Stimulated activated CD4-positive, alpha-beta T cell treated with anti-CD3 and anti-CD28 coated beads, Interleukin-1b, Interleukin-23, amount 100 ng/mL, for 1 hour (primary cell): ENCODE measurements around the gene PRDM8.

ENCODE experiments used
- DNase-seq, 2 donors: peaks; one replicate each; pipeline ENCODE4 v3.0.0-alpha.2; 2020; ENCODE audit warnings: low read depth in 2 of 2

PRDM8 gene

DNA sequence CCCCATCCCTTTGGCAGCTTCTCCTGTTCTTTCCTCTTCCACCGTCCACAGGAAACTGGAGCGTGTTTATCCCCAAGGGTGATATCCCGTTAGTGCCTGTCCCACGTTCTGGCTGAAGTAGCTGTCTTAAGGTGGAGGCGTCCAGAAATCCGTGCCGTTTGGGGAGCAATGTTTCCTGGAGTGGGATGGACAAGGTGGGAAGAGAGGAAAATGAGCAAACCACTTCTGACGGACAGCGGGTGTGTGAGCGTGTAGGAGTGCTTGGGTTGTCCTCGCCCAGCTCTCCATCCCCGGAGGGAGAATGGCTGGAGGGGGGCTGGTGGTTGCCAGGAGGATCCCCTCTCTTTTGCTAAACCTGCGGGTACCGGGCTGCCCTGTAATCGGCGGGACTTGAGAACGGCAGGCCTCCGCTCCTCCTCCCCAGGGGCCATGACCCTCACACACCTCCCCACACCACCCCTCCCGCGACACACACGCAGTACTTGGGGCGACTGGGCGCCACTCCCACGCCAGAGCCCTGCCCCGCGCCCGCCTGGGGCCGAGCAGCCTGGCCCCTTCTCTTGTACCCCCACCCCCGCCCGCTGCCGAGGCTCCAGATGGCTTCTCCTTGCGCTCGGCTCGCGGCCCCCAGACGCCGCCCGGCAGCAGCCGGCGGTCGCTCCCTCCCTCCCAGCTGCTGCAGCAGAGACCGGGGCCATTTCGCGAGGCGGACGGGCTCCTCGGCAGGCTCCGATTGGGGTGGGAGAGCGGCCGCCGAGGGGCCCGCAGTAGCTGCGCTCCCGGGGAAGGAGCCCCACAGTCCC, 13.9 kb upstream of the PRDM8 start:
- no peak for DNase-seq

DNA sequence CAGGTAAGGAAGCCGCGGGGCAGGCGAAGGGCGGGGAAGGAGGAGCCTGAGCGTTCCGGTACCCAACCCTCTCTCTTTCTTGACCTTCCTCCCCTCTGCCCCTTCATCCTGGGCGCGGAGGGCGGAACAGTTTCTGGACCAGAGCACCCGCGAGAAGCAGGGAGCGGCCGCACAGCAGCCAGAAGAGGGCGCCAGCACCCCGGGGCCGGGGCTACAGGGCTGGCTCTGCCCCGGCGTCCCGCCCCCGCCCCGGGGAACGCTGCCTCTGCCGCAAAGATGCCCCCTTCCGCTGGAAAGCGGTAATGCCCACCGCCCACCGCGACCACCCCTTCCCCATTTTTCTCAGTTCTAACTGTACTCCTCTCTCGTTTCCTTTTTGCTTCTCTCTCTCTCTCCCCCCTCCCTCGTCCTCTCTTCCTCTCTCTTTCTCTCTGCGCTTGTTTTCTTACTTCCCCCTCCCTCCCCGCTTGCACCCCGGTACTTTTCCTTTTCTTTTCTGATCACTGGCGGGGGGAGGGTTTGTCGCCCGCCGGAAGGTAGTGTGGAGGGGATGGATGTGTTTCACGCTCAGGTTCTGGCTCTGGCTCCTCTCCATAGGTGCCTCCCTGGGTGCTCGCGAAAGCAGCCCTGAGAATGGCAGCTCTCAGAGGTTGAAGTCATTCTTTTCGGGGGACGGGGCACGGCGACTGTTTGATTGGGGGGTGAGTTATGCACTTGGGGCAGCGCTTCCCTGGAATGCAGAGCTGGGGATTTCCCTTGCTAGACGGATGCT, 13.1 kb upstream of the PRDM8 start:
- peak; percentile 88 to 93 for DNase-seq

DNA sequence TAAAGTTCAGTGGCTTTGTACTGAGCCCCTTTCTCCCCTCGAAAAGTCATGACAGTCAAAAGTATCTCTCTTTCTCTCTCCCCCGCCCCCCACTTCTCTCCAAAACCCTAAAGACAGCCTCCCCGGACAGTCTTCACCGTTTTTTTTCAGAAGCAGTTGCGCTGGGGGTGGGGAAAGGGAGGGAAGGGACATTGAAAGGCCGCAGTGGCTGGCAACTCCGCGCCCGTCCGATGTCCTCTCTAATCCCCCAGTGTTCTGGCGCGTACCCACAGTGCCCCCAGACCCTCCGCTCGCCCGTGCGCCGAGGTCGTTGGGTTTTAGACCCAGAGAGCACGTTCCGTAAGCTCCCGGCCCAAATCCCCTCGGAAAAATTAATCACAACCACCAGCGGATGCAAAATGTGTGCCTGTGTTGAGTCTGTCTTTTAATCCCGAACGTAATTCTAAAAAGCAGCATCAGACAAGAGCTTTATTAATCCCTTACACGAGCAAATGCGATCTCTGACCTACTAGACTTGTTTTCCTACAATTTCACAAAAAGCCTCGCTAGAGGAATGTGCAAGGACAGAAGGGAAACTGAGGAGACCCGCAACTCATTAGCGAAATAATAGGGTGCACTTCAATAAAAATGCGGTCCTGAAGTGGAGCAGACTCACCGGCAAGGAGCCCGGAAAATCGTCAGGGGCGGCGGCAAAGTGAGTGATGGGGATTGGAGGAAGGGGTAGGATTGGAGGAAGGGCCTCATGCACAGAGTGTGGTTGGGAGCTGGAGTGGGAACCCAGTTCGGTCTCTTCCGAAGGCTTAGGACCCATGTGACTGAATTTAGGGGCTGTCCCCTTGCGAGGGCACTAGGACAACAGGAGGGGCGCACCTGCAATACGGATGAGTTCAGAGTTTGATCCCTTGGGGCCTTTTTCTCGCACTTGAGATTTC, 12.2 kb upstream of the PRDM8 start:
- no peak for DNase-seq

DNA sequence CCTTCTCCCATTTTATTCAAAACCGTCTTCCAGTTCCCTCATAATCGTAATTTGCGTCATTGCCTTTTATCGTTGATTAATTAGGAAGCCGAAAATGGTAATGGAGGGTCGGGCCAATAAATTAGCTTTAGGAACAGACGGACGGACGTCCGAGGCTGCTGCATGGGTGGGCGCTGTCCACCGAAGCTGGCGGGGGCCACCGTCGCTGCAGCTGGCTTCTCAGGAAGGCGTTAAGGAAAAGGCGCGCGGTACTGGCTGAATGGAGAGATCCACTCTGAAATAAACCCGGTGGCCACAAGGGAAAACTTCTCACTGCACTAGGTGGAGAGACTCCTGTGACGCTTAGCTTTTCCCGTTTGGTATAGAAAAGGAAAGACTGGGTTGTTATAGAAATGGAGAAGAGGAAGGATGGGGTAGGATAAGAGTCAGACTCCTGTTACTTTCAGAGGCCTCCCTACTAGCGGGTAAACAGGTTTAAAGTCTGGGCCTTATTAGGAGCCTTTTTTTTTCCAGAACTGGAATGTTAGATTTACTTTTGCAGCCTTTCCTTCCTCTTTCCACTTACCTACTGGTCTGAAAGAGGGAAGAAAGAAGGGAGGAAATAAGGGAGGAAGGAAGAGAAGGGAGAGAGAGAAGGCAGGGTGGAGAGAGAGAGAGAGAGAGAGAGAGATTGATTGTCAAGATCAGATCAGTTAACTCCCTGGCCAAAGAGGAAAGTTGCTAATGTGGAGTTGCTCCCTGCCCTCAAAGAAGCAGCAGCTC, 11.3 kb upstream of the PRDM8 start:
- no peak for DNase-seq

DNA sequence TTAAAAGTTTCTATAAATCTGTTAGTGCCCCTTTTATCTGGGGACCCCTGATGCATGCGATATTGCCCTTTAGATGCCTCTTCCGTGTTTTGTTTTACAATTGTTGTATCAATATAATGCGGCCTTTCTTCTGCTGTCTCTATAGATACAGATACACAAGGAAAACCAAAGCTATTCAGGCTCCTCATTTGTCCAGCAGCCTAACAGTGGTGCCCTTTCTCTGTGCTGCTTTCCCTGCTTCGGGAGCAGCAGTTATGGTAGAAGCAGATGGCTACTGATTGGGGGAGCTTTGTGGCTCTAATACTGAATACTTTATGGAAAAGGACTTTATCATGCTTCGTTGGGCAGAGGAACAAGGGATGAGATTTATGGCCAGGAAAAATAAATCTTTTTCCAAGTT, 10.6 kb upstream of the PRDM8 start:
- no peak for DNase-seq

DNA sequence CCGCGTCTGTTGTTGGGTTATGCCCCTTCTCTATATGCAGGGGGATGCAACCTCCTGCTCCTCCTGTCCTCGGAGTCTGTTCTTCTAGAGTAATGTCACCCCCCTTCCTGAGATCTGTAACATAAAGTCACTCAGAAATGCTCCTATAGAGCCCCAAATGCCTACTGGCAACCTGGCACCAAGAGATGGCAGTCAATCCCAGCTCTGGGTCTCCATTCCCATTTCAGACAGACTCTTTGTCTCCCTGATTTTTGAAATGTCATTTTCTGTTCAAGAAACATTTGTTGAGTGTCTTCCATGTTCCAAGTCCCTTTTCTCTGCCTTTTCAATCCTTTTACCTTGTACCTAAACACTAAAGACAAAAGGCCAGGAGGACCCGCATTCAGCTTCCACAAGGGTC, 9.6 kb upstream of the PRDM8 start:
- DNase-seq: no peak

DNA sequence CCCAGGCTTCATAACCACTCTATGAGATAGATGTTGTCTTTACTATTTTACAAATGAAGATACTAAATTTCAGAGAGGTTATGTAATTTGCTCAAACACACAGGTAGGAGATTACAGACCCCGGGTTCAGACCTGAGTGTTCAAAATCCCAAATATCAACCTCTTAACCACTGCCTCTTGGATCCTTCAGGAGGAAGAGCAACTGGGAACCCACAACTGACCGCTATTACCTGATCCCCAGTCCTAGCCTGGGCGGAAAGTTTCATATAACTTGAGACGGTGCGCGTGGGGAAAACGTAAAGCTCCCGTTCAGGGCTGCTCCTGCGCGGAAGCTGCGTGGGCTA, 8.9 kb upstream of the PRDM8 start:
- DNase-seq: no peak

DNA sequence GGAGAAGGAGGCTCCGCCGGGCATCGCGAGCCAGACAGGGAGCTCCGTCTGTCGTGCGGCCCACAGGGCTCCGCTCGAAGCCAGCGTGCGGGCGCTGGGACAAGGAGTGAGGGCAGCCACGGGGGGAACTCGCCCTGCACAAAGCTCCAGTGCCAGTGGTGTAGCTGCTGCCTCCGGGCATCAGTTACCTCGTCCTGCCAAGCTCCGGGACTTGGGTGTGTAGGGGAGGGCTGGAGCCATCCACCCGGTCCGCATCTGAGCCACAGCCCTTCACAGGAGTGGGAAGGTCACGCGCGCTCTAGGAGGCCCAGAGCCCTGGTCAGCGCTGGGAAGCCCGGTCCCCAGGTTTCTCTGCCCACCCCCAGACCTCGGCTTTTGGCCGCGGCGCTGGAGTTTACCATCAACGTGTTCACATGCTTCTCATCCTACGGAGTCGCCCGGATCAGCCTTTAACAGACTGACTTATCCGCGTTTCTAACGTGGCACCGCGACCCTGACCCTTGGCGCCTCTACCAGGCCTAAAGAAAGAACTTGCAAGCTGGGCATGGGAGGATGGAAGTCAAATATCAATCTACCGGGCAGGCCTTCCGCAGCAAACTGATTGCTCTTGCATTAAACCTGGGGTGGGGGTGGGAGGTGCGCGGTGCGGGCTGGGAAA, 8.4 kb upstream of the PRDM8 start:
- no peak for DNase-seq

DNA sequence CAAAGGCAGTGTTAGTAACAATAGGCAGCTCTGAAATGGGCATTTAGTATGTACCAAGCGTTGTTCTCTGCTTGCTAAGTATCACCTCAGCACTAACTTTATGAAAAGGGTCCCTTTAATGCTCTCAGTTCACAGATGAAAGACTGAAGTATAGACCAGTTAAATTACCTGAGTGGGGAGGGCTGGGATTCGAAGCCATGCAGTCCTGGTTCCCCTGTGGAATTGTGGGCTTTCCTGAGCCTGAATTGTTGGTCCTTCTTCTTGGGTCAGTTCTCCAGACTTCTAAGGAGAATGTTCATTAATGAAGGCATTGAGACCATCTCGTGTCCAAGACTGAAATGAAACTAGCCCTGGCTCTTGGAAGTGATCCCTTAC, 7.7 kb upstream of the PRDM8 start:
- no peak for DNase-seq

DNA sequence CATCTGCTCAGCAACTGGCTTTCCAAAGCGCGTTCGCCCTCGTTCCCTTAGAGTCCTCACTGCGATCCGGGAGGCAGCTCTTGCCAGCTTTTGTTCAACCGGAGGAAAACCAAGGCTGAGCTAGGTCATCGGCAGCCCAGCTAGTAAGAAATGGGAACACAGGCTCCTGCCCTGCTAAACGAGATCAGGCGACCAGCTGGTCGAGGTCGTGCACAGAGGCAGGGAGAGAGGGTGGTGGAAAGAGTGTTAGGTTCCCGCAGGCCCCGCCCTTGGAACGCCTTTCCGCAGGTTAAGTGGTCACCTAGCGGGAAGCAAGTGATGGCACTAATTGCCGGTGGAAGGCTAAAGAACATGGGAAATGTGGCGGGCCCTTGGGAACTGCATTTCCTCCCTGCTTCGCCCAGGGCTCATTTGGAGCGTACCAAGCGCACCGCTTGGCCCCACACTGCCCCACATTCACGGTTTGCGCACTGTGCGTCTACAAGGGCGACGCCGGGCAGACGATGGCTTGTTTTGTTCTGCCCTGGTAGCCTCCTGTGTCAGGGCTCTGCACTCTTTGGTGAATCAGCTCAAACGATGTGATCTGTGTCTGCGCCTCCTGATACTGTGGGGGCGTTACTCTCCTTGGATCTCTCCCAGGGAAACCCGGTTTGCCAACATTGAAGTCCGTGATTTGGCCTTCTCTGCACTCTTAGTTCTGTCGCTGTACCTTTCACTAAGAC, 7.2 kb upstream of the PRDM8 start:
- no peak for DNase-seq

DNA sequence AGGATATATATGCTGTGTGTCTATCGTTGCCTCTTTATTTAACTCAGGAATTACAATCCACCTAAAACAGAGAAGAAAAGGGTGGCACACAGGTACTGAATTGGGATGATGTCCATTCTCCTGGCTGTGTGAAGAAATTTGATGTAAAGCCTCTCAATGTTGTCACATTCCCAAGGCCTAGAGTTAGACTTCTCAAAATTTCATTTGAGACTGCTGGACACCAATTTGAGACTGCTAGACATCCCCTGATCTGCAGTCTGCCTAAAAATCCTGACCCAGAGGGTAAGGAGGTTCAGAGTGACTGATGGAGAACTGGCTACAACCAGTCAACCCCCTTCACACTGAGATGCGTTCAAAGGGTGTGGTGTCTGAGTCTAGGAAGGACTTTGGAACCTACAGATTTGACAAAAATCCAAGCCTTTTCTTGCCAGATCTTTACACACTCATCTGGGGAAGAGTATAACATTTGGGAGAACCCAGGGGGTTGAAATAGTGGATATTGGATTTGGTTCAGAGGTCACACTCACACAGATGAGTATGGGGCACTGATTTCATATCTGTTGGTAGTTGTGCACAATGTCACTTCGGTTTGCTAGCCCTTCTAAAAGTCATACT, 4.9 kb upstream of the PRDM8 start:
- DNase-seq: no peak

DNA sequence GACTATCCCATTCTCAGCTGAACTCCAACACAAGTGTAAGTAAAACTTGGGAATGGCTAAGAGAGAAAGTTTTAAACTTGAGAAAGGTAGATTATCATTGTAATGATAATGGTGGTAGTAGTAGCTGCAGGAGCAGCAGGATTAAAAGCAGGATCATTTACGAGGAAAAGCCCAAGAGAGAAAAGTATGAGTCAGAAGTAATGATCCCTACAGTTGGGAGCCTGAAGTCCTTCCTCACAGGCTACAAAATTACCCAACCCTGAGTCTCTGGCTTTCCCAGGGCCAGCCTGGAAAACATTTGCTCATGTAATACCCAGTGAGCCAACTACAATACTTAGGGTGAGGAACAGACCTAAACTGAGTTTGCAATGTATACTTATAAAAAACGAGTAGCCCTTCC, 4.4 kb upstream of the PRDM8 start:
- DNase-seq: no peak

DNA sequence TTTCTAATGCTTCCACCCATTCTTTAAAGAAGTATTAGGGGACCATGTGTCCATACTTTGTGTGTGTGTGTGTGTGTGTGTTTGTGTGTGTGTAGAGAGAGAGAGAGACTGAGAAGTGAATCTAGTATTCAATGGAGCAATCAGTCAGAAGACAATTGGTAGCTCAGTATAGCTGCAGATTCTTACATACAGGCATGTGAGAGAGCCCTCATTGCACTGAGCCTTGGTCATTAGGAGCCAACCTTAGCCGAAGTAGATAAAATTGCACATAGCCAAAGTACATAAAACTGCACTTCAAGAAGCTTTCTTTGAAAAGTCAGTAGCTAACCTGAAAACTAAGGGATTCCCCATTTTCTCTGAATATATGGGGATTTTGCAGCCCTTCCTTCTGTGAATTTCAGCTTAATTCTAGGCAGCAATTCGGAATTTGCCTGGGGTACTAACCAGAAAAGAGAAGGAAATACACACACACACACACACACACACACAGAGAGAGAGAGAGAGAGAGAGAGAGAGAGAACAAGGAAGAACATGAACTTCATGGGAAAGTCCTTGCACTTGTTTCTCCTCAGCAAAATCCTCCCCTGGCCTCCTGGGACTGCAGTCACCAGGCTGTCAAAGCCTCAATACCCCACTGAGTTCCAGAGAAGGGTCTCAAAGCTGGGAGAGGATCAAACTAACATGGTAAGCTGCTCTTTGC, 1.7 kb upstream of the PRDM8 start:
- no peak for DNase-seq

DNA sequence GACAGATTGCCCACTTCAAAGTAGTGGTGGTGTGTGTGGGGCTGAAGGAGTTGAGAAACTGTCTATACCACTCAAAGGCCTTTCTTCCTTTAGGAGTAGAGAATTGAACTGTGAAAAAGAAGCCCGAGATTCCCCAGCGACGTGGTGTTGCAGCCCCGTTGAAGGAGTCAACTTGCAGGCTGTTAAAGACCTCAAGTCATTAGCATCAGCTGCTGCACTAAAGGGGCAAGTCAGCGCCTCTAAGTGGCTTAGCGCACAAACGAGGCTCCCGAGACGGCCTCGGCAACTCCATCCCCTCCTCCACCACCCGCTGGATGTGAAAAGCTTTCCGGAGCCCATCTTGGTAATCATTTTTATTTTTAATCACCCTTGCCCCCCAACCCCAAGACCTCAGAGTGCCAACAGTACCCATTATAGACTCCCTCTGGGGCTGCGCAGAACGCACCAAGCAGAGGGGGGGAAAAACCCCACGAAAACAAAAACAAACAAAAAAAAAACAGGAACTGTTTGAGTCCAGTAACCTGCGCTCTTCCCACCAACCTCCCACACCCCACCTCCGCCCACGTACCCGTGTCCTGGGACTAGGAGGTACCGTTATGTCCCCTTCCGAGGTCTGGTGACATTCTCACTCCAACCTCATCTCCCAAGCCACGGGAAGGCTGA, 913 bp upstream of the PRDM8 start:
- DNase-seq: no peak

DNA sequence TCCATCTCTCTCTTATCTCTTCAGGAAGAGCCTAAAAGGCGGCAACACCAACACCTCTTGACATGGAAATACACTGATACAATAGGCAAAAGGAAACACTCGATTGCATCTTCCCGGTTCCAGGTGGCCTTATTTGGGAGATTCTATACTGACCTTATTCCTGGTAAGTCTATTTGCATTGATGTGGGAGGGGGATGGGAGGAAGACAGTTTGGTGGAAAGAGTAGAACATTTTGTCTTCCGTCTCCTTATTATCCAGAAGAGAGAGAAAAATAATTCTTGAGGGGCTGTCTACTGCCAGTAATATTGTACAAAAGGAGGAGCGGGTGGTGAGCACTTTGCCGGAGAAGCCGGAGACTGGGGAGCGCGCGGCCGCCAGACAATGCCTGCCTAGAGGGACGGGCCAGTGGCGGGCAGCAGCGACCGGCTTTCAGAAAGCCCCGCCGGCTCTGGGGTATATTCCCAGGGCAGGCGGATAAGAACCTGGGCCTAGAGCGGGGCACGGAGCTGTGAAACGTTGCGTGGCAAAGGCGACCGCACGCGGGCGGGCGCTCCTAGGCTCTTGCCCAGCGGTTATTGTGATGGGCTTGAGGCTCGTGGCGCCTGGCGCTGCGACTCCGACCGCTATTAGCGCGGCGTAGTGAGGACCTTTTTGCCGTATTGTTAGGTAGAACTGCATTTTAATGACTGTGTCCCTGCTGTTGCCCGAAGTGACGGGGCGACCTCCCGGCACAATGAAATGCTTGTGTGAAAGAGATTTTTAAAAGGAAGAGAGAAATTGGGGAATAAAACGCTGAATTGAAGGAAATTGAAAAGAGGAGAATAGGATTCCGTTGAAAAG, 518 bp downstream of the PRDM8 start:
- DNase-seq: no peak

DNA sequence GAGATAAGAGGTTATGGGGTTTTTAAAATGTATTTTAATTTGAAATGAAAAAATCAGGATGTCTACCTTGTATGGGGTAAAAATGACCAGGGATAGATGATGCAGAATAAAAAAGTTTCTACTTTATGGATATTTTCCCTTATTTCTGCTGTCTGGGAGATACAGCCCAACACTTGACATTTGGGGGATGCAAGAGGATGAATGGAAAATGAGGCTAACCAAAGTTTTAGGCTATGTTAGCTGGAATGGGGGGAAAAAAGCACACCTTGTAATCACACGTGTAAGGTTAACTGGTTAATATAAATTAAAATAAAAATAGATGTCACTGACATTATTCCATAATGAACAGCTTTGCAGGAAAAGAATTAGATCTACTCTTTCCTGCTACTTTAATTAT, 1.1 kb downstream of the PRDM8 start:
- no peak for DNase-seq

DNA sequence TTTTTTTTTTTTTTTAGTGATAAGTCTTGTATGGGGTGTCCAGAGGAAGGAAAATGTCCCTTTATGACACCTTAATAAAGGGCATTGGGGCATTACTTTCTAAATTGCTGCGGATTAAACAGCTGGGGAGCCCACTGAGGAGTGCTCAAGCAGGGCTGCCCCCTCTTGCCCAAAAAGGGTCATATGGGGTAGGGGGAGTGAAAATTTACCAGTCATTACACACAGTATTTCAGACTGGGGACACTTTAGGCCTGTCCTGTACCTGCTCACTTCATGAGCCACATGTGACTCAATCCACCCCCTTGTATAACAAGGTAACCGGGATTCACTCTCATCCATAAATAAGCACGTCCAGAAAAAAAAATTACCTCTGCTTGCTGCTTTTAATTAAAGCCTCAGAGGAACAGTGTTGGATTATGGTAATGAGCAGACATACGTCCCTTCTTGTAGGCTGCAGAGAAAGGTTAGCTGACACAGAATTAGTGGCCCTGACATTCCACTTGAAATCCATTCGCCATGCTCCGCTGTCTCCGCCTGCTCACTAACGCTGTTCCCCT, 1.8 kb downstream of the PRDM8 start:
- no peak for DNase-seq

DNA sequence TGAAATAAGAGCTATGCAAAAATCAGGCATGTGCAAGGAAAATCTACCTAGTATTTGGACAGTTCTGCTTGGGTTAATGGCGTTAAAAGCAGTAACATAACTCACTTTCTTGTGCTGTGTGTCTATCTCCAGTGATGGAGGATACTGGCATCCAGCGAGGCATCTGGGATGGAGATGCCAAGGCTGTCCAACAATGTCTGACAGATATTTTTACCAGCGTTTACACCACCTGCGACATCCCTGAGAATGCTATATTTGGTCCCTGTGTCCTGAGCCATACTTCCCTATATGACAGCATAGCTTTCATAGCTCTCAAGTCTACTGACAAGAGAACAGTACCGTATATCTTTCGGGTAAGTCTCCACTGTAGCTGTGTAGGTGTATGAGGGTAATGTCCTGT, 2.6 kb downstream of the PRDM8 start:
- DNase-seq: no peak
